ENCODE measurements around the gene SLC22A23. TPM values are rescaled to one million over a fixed set of nuclear protein-coding genes. Genes with fewer than 3 reads are reported as not detected.

Gene SLC22A23
- total RNA-seq, 1 donor from 2014 or later: 5.6 TPM

- ATAC-seq (no peak), DNase-seq (ENCODE audit: missing footprints) (no peak)
- intact Hi-C loops (cut with DNase I): no loop called here
These were observed 135.8 kb downstream of the SLC22A23 start for GRCh38 chr6:3321042-3321441.

- no peak for ATAC-seq
- no peak for DNase-seq (ENCODE audit: missing footprints)
- intact Hi-C loops (cut with DNase I): no loop called here
These were observed 136.5 kb downstream of the SLC22A23 start for GRCh38 chr6:3320238-3320811.

GRCh38 chr6:3319610-3320200 is 137.1 kb downstream of the SLC22A23 start:
- intact Hi-C loops (cut with DNase I): no loop called here
- ATAC-seq (no peak), DNase-seq (ENCODE audit: missing footprints) (no peak)

GRCh38 chr6:3318821-3319540 is 137.9 kb downstream of the SLC22A23 start:
- intact Hi-C loops (cut with DNase I): no loop called here
- ATAC-seq: no peak
- no peak for DNase-seq (ENCODE audit: missing footprints)

- no peak for DNase-seq (ENCODE audit: missing footprints)
- intact Hi-C loops (cut with DNase I): no loop called here
These were observed 138.6 kb downstream of the SLC22A23 start for GRCh38 chr6:3318226-3318625.

GRCh38 chr6:3317741-3318211 is 139.1 kb downstream of the SLC22A23 start:
- ATAC-seq: no peak

More at GRCh38 chr6:3318226-3318625, 138.6 kb downstream of the SLC22A23 start:
- ATAC-seq: no peak

GRCh38 chr6:3316818-3317217 is 140.0 kb downstream of the SLC22A23 start:
- intact Hi-C loops (cut with DNase I): no loop called here
- no peak for DNase-seq (ENCODE audit: missing footprints)
- no peak for ATAC-seq

More at GRCh38 chr6:3317741-3318211, 139.1 kb downstream of the SLC22A23 start:
- intact Hi-C loops (cut with DNase I): no loop called here
- no peak for DNase-seq (ENCODE audit: missing footprints)

- intact Hi-C loops (cut with DNase I): no loop called here
- ATAC-seq (no peak), DNase-seq (ENCODE audit: missing footprints) (no peak)
These were observed 140.5 kb downstream of the SLC22A23 start for GRCh38 chr6:3316331-3316730.

- no peak for ATAC-seq
These were observed 141.0 kb downstream of the SLC22A23 start for GRCh38 chr6:3315841-3316240.

GRCh38 chr6:3314621-3315467 is 142.0 kb downstream of the SLC22A23 start:
- ATAC-seq (no peak), DNase-seq (ENCODE audit: missing footprints) (no peak)
- intact Hi-C loops (cut with DNase I): no loop called here

More at GRCh38 chr6:3315841-3316240, 141.0 kb downstream of the SLC22A23 start:
- intact Hi-C loops (cut with DNase I): no loop called here
- no peak for DNase-seq (ENCODE audit: missing footprints)

GRCh38 chr6:3314176-3314575 is 142.7 kb downstream of the SLC22A23 start:
- intact Hi-C loops (cut with DNase I): no loop called here
- ATAC-seq (no peak), DNase-seq (ENCODE audit: missing footprints) (no peak)

- DNase-seq (ENCODE audit: missing footprints) (no peak), ATAC-seq (peak; percentile 28)
- intact Hi-C loops (cut with DNase I): no loop called here
These were observed 144.1 kb downstream of the SLC22A23 start for GRCh38 chr6:3312604-3313231.

GRCh38 chr6:3311826-3312225 is 145.0 kb downstream of the SLC22A23 start:
- DNase-seq (ENCODE audit: missing footprints): no peak
- intact Hi-C loops (cut with DNase I): no loop called here
- no peak for ATAC-seq

GRCh38 chr6:3310703-3311102 is 146.1 kb downstream of the SLC22A23 start:
- intact Hi-C loops (cut with DNase I): no loop called here
- DNase-seq (ENCODE audit: missing footprints) (no peak), ATAC-seq (no peak)

- intact Hi-C loops (cut with DNase I): no loop called here
- ATAC-seq (no peak), DNase-seq (ENCODE audit: missing footprints) (no peak)
These were observed 146.8 kb downstream of the SLC22A23 start for GRCh38 chr6:3310051-3310448.

- intact Hi-C loops (cut with DNase I): no loop called here
- ATAC-seq: no peak
- no peak for DNase-seq (ENCODE audit: missing footprints)
These were observed 147.3 kb downstream of the SLC22A23 start for GRCh38 chr6:3309391-3310050.

- DNase-seq (ENCODE audit: missing footprints) (no peak), ATAC-seq (no peak)
- intact Hi-C loops (cut with DNase I): no loop called here
These were observed 148.7 kb downstream of the SLC22A23 start for GRCh38 chr6:3308106-3308505.

GRCh38 chr6:3307436-3307835 is 149.4 kb downstream of the SLC22A23 start:
- ATAC-seq (no peak), DNase-seq (ENCODE audit: missing footprints) (no peak)
- intact Hi-C loops (cut with DNase I): no loop called here

Data from Right ventricle myocardium inferior (tissue), 1 donor.